Activated naive CD4-positive, alpha-beta T cell treated with anti-CD3 and anti-CD28 coated beads, Interleukin-2, amount 50 U/mL, for 16 hours (primary cell): ENCODE data around the gene TEC.

Experiments used
- DNase-seq: peaks from one replicate; pipeline ENCODE4 v3.0.0-alpha.2; 2020

Gene TEC

DNA sequence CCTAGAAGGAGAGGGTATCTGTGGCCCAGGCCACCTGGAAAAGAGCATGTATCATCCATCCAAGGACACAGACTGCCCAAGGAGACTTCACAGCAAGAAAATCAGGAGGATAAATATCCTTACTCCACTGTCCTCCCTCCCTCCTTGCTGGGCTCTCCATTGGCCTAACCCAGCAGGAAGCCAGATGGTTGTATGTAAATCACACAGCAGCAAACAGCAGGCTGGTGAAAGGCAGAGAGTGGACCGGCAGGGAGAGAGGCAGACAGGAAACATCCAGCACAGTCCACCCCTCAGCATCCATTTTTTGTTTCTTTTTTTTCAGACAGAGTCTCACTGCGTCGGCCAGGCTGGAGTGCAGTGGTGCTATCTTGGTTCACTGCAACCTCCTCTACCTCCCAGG lies 153.1 kb downstream of the TEC start:
- no peak for DNase-seq

DNA sequence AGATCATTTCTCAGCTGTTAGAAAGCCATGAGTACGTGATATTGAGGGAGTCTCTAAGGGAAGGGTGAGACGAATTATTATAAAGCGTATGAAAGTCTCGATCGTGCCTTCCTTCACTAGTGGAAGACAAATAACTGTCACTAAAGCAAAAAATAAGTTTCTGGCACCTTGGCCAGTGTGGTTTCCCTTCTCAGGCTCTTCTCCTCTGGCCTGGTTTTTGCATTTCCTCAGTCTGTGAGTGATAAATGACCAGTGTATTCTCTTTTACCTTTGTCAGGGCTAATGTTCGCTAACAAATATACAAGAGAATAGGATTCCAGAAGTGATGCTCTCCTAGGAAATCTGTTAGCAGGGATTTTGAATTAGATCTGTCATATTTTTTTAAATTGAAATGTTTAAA lies 155.2 kb downstream of the TEC start:
- no peak for DNase-seq

DNA sequence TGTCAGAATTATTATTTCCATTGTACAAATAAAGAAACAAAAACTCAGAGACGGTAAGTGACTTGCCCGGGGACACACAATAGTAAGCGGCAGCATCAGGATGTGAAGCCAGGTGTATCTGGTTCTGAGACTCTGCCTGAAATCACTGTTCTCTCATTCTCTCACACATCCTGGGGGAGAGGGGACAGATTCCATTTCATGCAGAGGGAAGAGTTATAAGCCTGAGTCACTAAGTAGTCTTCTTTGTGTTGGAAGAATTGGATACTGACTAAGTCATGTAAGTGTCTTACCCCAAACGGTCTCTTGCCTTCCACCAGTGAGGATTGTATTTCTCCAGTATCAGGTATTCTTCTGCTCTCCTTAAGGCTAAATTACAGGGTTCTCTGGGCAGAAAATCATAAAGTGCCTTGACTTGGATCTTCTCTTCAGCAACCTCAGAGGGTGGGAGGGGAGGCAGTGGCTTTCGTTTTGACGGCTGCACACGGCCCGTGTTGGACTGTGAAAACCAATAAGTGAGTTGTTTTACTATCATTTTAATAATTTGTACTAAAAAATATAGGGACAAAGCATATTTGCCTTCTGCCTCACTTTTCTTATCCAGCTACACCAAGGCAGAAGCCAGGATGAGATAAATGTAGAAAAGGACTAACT lies 157.5 kb downstream of the TEC start:
- DNase-seq: no peak

DNA sequence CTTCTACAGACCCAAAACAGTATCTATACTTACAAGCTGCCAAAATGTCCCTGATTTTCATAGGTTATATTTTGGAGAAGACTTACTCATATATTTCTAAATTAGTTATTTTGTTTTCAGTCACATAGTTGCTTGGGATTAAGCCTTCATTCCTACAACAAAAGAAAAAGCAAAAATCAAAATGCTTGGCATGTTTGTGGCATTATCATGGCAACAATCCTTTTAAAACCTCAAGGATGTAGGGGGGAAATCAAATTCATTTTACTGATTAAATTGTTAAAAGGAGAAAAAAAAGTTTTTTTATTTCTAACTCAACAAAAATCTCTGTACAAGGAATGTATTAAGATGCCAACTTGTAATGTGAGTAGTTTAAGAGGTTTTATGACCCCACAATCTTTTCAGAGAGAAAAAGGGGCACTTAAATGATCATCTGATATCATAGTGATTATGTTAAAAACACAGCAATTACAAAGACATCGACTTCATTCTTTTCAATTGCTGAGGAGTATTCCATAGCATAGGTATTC lies 159.1 kb downstream of the TEC start:
- no peak for DNase-seq

DNA sequence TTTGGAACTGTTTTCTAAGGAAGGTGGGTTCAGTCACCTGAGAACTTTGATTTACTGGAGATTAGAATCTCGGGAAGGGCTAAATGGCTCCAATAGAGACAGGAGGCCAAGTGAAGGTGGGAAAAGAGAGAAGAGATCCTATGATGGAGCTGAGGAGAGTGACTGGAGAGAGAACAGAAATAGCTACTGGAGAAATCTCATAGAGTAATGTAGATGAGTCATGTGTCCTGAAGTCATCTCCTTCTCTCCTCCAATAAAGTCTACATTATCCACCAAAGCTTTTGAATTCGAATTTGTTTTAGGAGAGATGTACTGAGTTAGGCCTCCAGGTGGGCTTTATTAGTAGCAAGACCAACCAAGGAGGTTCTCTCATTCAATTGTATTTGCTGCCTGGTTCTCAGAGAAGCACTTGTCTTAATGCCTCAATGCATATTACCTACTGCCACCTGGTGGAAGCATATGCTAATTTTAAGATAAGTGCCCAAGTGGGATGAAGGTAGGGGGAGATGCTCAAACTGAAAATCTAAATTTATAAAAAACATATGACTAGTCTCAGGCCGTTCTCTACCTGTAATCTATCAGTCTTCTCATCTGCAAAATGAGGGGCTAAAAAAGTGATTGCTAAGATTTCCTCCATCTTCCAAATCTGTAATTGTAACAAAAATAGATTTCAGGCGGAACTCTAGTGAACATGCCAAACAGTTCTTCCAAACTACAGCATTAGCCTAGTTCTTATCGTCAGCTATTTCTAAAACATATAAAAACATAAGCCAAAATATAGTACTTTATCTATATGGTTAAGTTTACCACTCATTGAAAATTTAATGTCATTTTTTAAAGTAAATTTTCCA lies 160.0 kb downstream of the TEC start:
- DNase-seq: no peak

DNA sequence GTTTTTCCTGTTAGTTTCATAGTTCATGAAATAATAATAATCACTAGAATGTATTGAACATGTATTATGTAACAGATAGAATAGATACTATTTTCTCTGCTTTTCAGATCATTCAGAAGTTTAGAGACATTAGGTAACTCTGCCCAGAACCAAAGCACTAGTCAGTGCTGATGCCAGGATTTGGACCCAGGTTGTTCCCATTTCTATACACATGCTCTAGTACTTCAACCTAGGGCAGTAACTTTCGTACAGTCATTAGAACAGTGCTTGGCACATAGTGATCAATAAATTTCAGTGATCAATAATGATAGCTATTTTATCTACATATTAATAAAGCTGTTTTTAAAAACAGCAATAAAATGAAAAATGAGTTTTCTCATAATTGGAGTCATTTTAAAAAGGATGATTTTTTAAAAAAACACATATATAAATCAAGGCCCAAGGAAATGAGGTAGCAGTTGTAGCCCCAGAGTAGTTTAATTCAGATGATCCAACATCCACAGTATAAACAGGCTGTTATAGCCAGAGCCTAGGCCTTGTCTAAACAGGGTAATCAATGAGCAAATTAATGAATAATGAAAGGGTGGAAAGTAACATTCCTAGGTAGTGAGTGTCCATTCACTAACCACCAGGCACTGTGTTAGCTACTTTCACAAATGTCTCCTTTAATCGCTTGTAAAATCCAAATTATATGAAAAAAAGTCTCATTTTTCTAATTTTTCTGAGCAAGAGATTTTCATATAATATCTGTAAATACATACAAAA lies 161.1 kb downstream of the TEC start:
- no peak for DNase-seq

DNA sequence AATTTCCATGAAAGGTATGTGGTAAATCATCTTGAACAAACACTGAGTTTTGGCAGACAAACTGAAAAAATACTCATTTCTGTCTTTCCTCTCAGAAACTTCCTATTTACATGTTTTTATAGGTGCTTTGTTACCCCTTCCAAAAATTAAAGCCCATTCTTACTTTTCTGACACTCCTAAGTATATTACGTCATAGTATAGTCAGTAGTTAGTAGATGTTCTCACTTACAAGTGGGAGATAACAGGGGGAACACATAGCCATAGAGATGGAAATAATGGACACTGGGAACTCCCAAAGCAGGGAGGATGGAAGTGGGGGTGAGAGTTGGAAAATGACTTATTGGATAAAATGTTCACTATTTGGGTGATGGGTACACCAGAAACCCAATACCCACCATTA lies 164.4 kb downstream of the TEC start:
- DNase-seq: no peak

DNA sequence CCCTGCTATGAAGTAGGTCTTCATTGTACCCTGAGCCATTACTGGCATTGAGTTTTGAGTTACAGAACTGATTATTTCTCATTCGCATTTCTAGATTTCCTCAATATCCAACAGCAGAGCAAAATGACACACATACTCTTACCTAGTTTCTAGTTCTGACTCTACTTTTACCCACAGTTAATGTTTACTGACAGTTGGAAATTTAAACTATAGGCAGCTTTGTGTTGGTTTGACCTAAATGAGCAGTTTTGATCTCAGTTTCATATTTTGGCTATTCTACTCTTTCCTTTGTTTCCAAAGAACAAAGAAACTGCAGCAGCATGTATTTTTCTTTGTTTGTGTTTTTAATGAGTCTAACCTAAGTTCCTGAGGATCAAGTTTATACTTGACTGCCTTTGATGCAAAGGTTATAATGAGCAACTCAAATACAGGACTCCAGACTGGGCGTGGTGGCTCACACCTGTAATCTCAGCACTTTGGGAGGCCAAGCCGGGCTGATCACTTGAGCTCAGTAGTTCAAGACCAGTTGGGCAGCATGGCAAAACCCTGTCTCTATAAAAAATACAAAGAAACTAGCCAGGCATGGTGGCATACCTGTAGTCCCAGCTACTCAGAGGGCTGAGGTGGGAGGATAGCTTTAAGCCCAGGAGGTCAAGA lies 166.0 kb downstream of the TEC start:
- peak; percentile 27 for DNase-seq

DNA sequence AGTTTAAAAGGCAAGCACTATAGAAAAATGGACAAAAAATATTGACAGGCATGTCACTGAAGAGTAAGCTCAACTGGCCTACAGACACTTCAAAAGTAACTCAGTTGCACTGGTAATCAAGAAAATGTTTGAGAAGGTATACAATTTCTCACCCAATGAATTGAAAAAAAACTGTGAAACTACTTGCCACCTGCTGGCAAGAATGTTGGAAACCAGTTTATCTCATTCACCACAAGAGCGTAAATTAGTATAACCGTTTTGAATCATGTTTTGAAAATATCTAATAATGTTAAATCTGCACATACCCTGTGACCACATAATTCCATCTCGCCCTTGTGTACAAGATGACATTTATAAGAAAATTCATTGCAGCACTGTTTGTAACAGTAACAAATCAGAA lies 167.3 kb downstream of the TEC start:
- no peak for DNase-seq

DNA sequence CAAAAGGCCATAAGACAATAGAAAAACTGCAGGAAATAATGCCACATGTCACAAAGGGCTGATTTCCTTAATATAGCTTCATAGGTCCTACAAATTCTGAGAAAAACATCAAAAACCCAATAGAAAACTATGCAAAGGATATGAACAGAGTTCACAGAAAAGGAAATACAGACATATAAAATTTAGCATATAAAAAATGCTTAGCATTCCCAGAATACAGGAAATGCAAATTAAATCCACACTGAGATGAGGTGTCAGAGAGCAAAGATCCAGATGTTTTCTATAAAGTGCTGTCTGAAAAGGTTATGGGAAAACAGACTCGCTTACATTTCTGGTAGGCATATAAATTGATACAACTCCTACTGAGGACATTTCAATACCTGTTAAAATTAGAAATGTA lies 169.4 kb downstream of the TEC start:
- no peak for DNase-seq

DNA sequence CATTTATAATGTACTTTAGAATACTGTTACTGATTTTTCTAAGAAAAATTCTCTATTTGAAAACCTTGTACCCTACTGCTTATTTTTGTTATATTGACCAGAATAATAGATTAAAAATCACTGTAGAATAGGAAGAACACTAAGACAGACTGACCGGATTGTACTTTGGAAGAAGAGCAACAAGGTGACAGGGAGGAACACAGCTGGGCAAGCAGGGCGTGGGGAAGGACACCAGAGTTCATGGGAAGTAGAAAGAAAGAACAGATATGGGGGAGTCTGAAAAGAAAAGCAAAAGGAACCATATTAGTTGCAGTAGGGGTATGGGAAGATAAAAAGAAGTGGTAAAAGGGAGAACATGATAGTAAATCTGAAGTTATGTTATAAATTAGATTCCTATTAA lies 174.2 kb downstream of the TEC start:
- DNase-seq: no peak

DNA sequence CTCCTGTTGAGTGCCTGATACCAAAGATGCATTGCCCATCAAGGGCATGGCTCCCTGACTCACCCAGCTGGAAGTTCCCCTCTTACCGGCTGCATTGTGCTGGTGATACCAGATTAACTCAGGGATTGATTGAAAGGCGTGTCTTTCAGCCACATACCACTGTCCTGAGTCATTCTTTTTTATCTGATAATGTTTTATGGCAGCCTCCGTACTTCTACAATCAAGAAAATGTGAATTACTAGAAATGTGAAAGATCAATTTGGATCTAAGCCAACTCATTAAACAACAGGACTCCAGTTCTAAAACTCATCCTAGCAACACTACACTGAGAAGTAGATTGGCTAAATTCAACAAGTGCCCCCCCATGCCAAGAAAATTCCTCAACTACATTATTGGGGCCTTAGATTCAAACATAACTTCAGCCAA lies 175.6 kb downstream of the TEC start:
- DNase-seq: peak; percentile 36

DNA sequence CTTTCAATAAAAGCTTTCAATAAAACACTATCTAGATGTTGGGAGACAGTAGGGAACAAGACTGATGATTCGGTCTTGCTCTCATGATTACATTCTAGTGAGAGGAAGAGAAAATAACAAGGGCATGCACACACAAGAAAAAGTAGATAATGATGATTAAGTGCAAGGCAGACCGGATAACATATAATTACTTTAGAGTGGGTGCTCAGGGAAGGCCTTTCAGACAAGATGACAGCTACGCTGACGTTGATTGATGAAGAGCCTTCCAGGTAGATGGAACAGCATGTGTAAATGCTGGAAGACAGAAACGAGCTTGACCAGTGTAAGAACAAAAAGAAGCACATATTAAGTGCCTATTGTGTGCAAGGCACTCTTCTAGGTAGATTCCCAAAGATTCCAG lies 179.0 kb downstream of the TEC start:
- no peak for DNase-seq

DNA sequence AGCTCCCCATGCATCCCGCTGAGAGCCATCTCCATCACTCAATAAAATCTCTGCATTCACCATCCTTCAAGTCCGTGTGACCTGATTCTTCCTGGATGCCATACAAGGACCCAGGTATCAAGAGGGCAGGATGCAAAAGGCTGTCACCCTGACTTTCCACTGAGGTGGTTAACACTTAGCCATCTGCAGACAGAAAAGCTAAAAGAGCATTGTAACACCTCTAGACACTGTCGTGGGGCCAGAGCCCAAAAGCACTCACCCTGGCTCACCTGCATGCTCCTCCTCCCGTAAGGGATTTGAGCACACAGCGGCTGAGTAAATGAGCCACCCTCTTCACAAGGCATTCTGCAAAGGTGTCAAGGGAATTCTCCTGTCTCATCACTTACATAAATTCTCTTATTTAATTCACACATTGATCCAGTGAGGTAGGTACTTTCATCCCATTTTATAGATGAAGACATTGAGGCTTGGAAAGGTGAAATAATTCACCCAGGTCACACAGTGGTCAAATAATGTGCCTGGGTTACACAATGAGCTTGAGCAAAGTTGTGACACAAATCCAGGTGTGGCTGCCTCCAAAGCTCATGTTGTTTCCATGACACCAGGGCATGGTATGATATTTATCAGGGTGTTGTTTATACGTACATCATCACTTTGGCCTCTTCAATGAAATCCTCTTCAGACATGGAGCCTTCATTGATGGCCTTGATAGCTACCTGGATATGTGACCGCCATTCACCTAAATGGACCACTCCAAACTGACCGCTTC lies 183.6 kb downstream of the TEC start:
- DNase-seq: no peak
